HG02973 (cell line): ENCODE measurements around the gene INPP5B.
A peak's percentile ranks its signal among the peaks of the same experiment; 100 is the strongest.
"Not testable (repeated sequence)": the region's sequence is repeated elsewhere in the genome, so short reads cannot be mapped to it uniquely, and the experiment has no call there.

Experiments used
- ATAC-seq: cut with Tn5 transposase; IDR thresholded peaks from one replicate; pipeline ENCODE4 v1.9.1; 2021; ENCODE audit warnings: moderate library complexity; ENCODE audit not compliant: unreplicated experiment

INPP5B gene

DNA sequence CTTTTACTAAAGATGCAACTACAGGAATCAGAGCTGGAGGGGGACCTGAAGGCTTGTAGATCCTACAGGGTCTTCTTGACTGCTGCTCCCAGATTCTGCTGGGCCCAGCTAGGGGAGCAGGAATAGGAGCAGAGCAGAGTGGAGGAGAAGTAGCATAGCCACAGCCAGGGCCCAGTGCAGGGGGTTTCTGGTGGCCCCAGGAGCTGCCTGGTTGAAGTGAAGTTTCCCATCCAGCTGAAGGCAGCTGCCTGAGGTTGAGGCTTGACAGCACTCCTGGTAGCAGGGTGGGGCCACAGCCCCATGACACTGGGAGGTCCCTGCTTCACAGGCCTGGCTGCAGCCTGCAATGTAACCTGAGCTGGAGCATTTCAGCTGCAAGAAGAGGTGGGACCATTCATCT lies 2.0 kb upstream of the INPP5B start:
- no peak for ATAC-seq

GRCh38 chr1:37948166-37948565 lies 1.3 kb upstream of the INPP5B start:
- ATAC-seq, result no peak

DNA sequence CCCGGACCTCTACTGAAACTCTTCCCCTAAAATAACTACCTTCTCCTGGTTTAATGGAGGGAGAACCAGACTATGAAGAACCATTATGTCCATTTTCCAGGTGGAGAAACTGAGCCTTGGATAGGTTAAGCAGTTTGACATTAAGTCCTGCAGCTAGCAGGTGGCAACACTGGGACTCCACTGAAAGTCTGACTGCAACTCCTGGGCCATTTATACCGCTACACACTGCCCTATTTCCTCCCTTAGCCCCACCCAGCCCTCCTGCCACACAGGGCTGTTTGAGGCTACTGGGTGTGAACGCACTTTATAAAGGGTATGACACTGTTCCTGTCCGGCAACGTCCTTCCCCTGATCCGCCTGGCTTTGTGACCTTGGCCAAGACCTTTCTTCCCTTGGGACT lies 511 bp upstream of the INPP5B start:
- ATAC-seq, result no peak

DNA sequence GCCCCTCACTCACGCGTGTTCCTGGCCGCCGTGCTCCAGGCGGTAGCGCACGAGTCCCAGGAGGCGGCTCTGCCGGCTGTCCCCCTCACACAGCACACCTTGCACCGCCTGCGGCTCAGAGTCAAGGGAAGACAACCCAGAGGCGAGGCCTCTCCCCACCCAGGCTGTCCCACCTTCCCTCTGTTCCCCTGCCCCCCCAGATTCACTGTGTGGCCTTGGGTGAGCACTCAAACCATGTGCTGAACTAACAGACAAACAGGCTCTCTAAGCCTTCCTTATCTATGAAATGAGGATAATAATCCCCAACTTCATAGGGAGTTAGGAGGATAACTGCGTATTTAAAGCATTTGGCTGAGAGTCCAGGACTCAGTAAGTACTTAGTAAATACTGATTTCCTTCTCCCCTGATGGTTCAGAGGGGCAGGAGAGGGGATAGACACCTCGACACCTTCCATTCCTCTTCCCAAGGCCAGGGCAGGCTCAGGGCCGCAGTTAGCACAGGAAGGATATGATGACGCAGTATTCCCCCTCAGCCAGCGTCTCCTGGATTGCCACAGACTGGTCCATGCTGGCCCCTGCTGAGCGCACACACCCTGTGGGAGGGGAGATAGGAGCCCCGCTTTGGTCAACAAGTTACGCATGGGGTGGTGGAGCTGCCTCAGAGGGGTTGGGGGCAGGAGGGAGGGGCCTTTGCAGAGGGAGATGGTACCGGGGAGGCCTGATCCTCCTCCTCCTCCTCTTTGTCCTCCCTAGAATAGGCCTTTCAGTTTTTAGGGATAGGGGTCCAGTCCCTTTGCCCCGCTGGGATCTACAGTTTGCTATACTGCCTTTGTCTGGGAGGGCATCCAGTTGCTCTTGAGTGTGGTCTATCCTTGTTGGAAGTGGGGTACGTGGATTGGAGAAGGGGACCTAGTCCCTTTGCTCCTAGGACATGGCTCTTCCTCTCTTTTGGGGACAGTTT lies 830 bp downstream of the INPP5B start:
- no peak for ATAC-seq

- no peak for ATAC-seq
Measured at GRCh38 chr1:37945251-37945650, 1.6 kb downstream of the INPP5B start.

DNA sequence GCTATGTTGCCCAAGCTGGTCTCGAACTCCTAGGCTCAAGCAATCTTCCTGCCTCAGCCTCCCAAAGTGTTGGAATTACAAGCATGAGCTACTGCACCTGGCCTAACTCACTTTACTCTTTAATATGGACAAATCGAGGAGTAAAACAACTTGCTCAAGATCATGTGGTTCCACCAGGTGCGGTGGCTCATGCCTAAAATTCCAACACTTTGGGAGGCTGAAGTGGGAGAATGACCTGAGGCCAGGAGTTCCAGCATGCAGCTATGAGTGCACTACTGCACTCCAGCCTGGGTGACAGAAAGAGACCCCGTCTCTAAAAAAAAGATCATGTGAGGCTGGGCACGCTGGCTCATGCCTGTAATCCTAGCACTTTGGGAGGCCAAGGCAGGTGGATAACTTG lies 2.0 kb downstream of the INPP5B start:
- no peak for ATAC-seq

GRCh38 chr1:37944086-37944763 lies 2.6 kb downstream of the INPP5B start:
- no peak for ATAC-seq

DNA sequence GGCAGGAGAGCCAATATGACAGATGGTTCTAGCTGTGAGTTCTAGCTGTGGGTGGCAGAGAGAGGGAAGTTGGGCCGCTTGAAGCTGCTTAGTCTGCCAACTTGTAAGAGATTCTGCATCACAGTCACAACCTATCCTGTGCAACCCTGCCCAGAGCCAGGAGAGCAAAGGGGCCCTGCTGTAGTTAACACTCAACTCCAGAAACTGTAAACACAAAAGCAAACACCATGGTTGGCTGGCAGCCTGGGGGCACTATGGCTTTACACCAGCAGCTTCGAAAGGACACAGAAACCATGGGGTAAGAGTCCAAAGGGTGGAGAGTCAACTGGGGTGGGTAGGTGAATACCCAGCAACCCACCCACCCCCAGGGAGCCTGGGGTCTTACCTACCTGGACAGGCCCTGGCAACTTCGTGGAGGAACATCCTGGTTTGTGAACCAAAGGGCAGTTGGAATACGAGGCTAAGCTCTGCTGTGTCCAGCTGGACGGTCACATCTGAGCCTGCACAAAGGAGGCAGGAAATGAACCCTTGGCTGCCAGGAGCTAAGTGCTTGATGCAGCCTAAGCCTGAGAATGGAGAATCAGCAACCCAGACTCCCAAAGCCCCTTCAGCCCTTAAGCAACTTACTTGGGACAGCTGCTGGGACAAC lies 6.4 kb downstream of the INPP5B start:
- no peak for ATAC-seq

DNA sequence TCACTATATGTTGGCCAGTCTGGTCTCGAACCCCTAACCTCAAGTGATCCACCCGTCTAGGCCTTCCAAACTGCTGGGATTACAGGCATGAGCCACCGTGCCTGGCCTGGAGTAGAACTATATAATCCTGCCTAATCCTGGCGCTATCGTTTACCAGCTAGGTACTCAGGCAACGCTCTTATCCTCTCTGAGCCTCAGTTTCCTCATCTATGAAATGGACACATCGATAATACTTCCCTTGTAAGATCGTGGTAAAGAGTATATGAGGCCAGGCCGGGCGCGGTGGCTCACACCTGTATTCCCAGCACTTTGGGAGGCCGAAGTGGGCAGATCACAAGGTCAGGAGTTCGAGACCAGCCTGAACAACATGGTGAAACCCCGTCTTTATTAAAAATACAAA lies 10.1 kb downstream of the INPP5B start:
- not testable (repeated sequence) for ATAC-seq

DNA sequence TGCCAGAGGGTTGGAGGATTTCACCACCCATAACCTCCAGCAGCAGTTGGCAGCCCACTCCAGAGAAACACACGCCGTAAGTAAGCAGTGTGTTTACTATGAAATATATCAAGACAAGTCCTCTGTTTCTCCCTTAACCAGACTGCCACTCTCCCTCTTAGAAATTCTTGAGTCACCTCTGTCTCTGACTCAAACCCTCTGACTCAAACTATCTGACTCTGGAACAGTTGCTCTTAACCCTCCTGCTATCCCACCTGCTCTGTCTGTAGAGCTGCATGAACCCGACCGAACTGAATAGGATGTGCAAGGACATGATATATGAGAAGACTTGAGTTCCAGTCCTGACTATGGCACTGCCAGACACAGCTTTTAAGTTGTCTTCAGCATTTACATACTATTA lies 14.1 kb downstream of the INPP5B start:
- no peak for ATAC-seq

DNA sequence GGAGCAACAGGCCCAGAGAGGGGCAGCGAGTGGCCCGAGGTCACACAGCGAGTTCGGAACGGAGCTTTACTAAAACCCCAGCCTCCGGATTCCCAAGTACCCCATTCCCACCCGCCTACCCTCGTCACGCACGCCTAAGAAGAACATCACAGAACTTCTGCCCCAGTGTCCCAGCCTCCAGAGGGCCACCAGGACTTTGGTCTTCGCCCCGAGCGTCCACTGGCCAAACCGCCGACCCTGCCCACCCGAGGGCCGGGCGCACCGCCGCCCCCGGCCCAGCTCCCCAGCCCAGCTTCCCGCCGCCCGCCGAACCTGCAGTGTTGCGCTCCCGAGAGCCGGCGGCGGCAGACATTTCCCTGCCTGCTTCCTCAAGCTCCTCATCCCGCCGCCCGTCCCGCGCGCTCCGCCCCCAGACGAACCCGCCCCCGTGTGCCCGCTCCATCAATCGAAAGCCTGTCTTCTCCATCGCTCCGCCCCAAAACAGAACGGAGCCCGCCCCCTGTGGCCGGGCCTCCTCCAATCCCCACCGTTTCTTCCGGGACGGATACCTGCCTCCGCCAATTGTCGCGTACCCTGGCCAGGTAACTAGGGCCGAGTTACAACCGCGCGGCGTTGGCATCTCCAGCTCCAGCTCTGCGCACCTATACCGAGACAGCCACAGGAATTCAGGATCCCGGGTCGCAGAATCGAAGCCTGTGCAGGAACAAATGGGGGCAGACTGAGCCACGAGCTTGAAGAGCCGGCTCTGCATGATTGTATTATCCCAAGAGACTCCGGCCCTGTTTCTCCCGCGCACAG lies 15.3 kb downstream of the INPP5B start:
- peak; percentile 94 for ATAC-seq

DNA sequence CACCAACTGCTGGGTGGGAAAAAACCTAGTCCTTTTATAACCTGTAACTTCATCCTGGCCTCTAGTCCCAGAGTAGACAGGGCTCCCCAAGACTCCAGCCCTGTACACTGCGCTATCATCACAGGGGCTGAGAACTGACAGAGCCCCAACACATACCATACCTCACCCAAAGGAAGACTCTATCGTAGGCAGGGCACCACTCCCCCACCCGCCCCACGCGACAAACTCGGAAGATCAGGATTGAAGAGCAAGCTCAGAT lies 15.8 kb downstream of the INPP5B start:
- ATAC-seq, result no peak

DNA sequence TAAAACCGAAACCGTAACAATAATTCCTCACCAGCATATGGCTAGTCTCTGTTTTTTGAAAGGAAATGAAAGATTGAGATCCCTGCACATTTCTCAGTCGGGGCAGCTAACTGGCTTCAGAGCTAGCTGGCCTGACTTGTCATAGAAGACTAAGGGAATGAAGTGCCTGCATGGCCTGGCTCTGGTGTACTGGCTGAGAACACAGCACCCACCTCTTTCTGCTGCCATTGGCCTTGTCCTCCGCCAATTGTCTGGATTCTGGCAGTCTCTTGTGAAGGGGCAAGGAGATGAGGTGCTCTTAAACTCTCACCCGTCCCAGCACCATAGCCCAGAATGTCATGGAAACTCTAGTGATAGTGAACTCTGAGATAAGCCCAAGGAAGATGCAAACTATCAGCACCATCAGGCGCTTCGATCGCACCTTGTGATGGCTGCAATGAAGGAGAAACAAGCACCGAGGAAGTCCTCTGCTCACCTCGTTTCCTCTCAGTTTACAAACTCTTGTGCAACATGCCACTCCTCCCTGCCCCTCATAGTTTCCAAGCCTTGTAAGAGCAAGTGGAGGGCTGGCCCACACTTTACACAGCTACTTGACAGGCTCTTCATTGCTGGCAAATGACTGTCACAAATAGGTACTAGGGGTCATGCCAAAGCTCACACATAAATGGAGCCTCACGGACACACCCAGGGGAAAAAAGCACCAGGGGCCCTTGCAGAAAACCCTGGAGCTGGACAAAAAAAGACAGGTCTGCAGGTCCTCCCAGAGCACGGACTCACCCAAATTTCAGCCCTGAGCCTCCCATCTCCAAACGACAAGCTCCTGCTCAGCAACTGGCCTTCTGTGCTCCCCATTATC lies 16.4 kb downstream of the INPP5B start:
- ATAC-seq, result no peak

- no peak for ATAC-seq
Measured at GRCh38 chr1:37926038-37926924, 20.6 kb downstream of the INPP5B start.

GRCh38 chr1:37925316-37925715 lies 21.5 kb downstream of the INPP5B start:
- ATAC-seq, result no peak

GRCh38 chr1:37923551-37923889 lies 23.3 kb downstream of the INPP5B start:
- no peak for ATAC-seq

DNA sequence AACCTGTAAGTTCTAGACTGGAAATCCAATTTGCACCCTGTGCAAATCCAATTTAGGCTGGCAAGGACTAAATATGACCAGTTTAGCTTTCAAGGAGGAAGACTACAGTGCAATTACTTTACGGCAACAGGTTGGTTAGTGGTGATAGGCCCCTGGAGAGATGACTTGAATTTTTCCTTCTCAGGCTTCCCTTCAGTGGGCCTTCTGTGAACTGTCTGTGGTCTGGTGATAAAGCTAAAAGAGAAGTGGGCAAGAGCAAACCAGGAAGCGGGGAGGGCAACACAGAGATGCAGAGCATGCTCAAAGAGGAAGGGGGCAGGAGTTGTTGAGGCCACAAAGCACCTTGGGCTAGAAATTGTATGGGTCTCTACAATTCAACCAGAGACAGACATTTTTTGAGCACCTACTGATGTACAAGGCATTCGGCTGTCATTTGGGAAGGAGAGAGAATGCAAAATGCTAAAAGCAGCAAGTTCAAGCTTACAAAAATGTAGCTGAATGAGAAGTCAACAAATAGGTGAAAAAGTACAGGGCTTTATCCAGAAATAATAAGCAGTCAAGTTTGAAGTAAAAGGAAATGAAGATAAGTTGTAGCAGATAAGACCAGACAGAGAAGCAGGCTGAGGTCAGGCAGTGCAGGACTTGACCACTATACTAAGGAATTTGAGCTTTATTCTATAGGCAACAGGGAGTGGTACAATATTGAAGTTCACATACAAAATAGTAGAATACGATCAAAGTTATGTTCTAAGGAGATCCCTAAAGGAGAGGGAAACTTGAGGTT lies 23.9 kb downstream of the INPP5B start:
- ATAC-seq, result no peak

DNA sequence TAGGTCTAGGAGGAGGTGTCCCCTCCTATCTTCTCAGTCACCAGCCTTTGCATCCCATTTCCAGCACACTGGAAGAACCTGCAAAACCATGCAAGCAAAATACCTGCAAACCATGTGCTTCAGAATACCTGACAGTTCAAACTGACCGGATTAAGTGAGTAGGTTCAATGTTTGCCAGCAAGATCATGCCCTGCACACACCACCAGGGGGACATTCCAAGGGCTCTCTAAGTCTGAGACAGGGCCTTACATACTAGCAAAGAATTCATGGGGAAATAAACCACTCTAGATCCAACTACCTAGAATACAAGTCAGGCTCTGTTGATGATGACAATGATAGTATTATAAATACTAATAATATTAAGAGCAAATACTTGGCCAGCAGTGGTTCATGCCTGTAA lies 27.6 kb downstream of the INPP5B start:
- no peak for ATAC-seq
